Measurements from ENCODE around the gene SRP68. TPM values are rescaled to one million over a fixed set of nuclear protein-coding genes. Genes with fewer than 3 reads are reported as not detected.

SRP68 gene
- total RNA-seq, 1 donor from 2014 or later, result 31.7 TPM

DNA sequence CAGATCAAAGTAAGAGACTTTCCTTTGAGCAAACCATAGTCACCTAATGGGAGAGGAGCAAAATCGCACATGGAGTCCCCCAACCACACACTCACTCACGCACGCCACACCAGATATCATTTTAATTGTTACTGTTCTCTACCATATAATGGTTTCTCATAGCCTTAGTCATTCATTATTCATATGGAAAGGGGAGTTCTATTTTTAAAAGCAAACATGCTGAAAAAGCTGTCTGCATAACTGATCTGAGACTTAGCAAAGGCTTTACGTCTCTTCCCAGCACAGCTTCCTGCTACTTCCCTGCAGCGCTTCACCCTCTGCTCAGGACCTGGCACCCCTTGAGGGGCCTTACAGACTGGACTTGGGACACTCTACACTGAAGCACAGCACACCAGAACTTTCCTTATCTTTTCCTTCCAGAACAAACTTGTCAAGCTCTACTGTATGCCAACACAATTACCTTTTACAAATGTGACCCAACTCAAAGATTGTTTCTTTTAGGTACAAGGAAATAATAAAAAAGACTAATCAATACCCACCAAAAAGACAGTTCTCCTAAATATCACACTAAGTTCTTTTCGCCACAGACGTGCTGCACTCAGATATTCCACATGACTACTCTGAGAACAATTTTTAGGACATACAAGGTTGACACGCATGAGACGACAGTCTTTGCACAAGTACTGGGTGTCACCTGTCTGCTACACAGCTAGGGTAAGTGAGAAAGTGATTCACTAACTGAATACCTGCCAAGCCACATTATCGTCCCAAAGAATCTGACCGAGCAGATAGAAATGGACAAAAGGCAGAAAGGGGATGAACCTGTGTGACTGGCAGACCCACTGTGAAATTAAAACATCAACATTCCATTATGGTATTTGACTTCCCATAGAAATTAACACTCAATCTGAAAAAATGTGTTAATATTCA is 21.5 kb downstream of the SRP68 start:
- peaks cover 15% of the 10 kb centered on the region for H3F3A ChIP-seq (ENCODE audit: low read depth)
- H3K4me1 ChIP-seq, result peaks cover 11% of the 10 kb centered on the region
- H4K20me1 ChIP-seq (ENCODE audit: low read depth), result no peaks in the 10 kb centered on the region
- peaks cover 4% of the 10 kb centered on the region for H3K4me1 Mint-ChIP-seq
- H3K9me3 ChIP-seq (ENCODE audit: low read depth), result no peaks in the 10 kb centered on the region
- peaks cover 2% of the 10 kb centered on the region for H3K27me3 Mint-ChIP-seq (ENCODE audit: insufficient read depth, low read depth)
- no peaks in the 10 kb centered on the region for H3K27me3 ChIP-seq
- no peak overlapping the region for H3K9ac ChIP-seq
- H3K27ac Mint-ChIP-seq, result no peak overlapping the region
- no peak overlapping the region for H3K4me3 ChIP-seq
- no peak overlapping the region for H3K4me2 ChIP-seq
- no peaks in the 10 kb centered on the region for H3K9me3 Mint-ChIP-seq
- peaks cover 5% of the 10 kb centered on the region for H3K36me3 ChIP-seq
- no peaks in the 10 kb centered on the region for H3K79me2 ChIP-seq (ENCODE audit: low read depth)
- H3K36me3 Mint-ChIP-seq, result peaks cover 38% of the 10 kb centered on the region
- H3K27ac ChIP-seq, result peak overlapping the region; percentile 66
- no peak overlapping the region for H2AFZ ChIP-seq (replicated peaks)
- no peak overlapping the region for H3K4me3 Mint-ChIP-seq
- DNase-seq (ENCODE audit: low spot score), result no peak
- TF ChIP-seq, protein P1, sequence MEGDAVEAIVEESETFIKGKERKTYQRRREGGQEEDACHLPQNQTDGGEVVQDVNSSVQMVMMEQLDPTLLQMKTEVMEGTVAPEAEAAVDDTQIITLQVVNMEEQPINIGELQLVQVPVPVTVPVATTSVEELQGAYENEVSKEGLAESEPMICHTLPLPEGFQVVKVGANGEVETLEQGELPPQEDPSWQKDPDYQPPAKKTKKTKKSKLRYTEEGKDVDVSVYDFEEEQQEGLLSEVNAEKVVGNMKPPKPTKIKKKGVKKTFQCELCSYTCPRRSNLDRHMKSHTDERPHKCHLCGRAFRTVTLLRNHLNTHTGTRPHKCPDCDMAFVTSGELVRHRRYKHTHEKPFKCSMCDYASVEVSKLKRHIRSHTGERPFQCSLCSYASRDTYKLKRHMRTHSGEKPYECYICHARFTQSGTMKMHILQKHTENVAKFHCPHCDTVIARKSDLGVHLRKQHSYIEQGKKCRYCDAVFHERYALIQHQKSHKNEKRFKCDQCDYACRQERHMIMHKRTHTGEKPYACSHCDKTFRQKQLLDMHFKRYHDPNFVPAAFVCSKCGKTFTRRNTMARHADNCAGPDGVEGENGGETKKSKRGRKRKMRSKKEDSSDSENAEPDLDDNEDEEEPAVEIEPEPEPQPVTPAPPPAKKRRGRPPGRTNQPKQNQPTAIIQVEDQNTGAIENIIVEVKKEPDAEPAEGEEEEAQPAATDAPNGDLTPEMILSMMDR (IDR thresholded peaks at IDR 0.05), result no peak
- TF ChIP-seq EZH2 (IDR thresholded peaks at IDR 0.05) (no peak), EZH2phosphoT487 (IDR thresholded peaks at IDR 0.05) (no peak)

DNA sequence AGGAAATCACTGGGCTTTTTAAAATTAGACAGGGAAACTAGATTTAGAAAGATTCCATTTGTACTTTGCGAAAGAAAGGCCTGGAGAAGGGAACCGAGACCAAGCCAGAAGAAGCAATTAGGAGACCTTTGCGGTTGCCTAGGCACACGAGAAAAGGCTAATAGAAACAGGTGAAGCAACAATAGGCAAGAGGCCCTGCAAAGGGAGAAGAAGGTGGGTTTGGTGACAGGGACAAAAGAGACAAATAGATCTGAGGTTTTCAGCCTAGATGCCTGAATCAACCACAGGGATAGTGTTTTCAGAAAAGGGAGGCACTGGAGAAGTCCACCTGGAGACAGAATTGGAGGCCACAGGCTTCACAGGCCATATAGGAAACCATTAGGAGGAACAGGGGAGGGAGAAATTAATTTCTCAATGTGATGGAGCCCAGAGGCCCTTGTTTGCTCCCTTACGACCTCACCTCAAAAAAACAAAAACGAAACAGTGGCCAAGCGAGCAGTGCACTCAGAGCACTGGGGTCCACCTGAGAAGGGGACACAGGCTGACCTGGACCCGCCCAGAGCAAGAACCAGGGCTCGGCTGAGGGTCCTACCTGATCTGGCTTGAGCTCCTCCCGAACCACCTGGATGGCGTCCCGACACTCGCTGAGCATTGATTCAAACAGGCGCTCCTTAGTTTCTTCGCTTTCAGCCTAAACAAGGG is 22.3 kb downstream of the SRP68 start:
- Histone ChIP-seq H3F3A (ENCODE audit: low read depth) (peaks cover 15% of the 10 kb centered on the region), H3K27me3 (no peaks in the 10 kb centered on the region), H2AFZ (replicated peaks) (no peak overlapping the region), H3K4me3 (no peak overlapping the region), H3K36me3 (peaks cover 5% of the 10 kb centered on the region), H3K9me3 (ENCODE audit: low read depth) (no peaks in the 10 kb centered on the region), H3K4me2 (peak overlapping the region; percentile 22), H3K27ac (peak overlapping the region; percentile 66), H3K9ac (peak overlapping the region; percentile 15), H3K79me2 (ENCODE audit: low read depth) (no peaks in the 10 kb centered on the region), H4K20me1 (ENCODE audit: low read depth) (no peaks in the 10 kb centered on the region), H3K4me1 (peaks cover 11% of the 10 kb centered on the region)
- Mint-ChIP-seq H3K4me1 (peaks cover 4% of the 10 kb centered on the region), H3K9me3 (no peaks in the 10 kb centered on the region), H3K27me3 (ENCODE audit: insufficient read depth, low read depth) (peaks cover 2% of the 10 kb centered on the region), H3K36me3 (peaks cover 45% of the 10 kb centered on the region), H3K4me3 (no peak overlapping the region), H3K27ac (no peak overlapping the region)
- TF ChIP-seq EZH2phosphoT487 (IDR thresholded peaks at IDR 0.05) (no peak), EZH2 (IDR thresholded peaks at IDR 0.05) (no peak)
- TF ChIP-seq, protein P1 (IDR thresholded peaks at IDR 0.05), result no peak
- peak; percentile 41 for DNase-seq (ENCODE audit: low spot score)

DNA sequence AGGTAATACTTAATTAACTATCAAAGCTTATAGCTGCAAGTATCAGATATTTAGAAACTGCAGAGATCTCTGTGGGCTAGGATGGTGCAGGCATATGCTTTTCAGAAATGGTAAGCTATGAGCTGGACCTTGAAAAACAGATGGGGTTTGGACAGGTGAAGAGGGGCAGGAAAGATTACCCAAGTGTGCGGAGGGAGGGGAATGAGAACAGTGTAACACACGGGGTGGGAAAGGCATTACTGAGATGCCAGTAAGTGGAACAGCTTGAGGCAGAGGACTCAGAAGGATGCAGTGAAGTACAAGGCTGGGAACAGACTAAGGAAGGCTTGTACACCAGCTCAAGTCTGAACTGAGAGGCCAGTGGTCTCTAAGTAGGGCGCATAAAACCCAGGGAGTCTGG is 23.1 kb downstream of the SRP68 start:
- Histone ChIP-seq H3K27ac (peak overlapping the region; percentile 66), H3K4me2 (no peak overlapping the region), H3F3A (ENCODE audit: low read depth) (peaks cover 15% of the 10 kb centered on the region), H3K27me3 (no peaks in the 10 kb centered on the region), H3K9me3 (ENCODE audit: low read depth) (no peaks in the 10 kb centered on the region), H3K36me3 (peaks cover 5% of the 10 kb centered on the region), H3K9ac (no peak overlapping the region), H2AFZ (replicated peaks) (no peak overlapping the region), H4K20me1 (ENCODE audit: low read depth) (no peaks in the 10 kb centered on the region), H3K79me2 (ENCODE audit: low read depth) (no peaks in the 10 kb centered on the region), H3K4me3 (no peak overlapping the region), H3K4me1 (peaks cover 11% of the 10 kb centered on the region)
- peaks cover 2% of the 10 kb centered on the region for H3K27me3 Mint-ChIP-seq (ENCODE audit: insufficient read depth, low read depth)
- no peak for DNase-seq (ENCODE audit: low spot score)
- no peaks in the 10 kb centered on the region for H3K9me3 Mint-ChIP-seq
- no peak overlapping the region for H3K4me3 Mint-ChIP-seq
- TF ChIP-seq, protein P1 (IDR thresholded peaks at IDR 0.05), result no peak
- TF ChIP-seq EZH2phosphoT487 (IDR thresholded peaks at IDR 0.05), result no peak
- TF ChIP-seq EZH2 (IDR thresholded peaks at IDR 0.05), result no peak
- no peak overlapping the region for H3K27ac Mint-ChIP-seq
- peaks cover 50% of the 10 kb centered on the region for H3K36me3 Mint-ChIP-seq
- H3K4me1 Mint-ChIP-seq, result peaks cover 4% of the 10 kb centered on the region

Data from neural progenitor cell (in vitro differentiated cells).